ENCODE results near the gene XRCC3. TPM values are rescaled to one million over a fixed set of nuclear protein-coding genes. Genes with fewer than 3 reads are reported as not detected.
"Not testable (repeated sequence)": the region's sequence is repeated elsewhere in the genome, so short reads cannot be mapped to it uniquely, and the experiment has no call there.

Gene XRCC3
- total RNA-seq, 1 donor from 2014 or later = 5.6 TPM

DNA sequence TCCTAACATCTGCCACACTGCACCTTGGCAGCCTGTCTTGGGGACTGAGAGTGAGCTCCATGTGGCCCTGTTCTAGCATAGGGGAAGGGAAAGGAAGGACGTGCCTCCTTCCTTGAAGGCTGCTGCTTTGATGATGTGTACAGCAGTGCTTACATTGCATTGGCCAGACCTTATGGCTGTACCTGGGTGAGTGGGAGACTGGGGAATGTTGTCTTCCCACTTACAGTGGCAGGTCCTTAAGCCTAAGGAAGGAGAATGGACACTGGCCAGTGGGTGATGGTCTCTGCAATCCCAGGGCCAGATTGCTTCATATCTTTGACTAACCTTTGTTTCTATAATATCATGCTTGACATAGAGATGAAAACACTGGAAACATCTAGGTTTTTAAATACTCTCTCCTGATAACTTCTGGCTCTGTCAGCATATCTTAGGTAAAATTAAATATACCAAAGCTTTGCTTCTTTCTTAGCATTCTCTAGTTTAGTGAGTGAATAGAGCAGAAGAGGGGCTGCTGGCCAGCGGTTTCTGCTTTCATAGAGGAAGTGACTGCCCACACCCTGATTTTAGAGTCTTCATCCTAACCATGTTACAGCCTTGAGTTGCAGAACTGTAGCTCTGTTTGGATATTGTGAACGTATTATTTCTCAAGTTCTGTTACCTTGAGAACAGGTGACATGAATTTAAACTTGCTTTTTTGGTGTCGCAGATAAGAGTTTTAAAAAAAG lies 59.1 kb downstream of the XRCC3 start:
- Histone ChIP-seq H3K4me3 (no peak overlapping the region), H3K27me3 (no peaks in the 10 kb centered on the region), H3K9me3 (no peaks in the 10 kb centered on the region), H3K27ac (no peak overlapping the region), H3K4me1 (peaks cover 54% of the 10 kb centered on the region), H3K36me3 (peaks cover 69% of the 10 kb centered on the region)
- DNase-seq (no peak), ATAC-seq (peak; percentile 69)
- intact Hi-C loops (cut with DNase I) = no loop called here
- no peak for TF ChIP-seq CTCF (IDR thresholded peaks at IDR 0.05)

- intact Hi-C loops (cut with DNase I) = no loop called here
- Histone ChIP-seq H3K9me3 (no peaks in the 10 kb centered on the region), H3K27me3 (no peaks in the 10 kb centered on the region), H3K4me3 (no peak overlapping the region), H3K4me1 (peaks cover 54% of the 10 kb centered on the region), H3K27ac (no peak overlapping the region), H3K36me3 (peaks cover 53% of the 10 kb centered on the region)
- DNase-seq = no peak
- TF ChIP-seq CTCF (IDR thresholded peaks at IDR 0.05) = no peak
- peak; percentile 49 for ATAC-seq
Measured at GRCh38 chr14:103654619-103655018, 60.6 kb downstream of the XRCC3 start.

- H3K27me3 ChIP-seq = no peaks in the 10 kb centered on the region
- H3K9me3 ChIP-seq = no peaks in the 10 kb centered on the region
- no peak overlapping the region for H3K4me3 ChIP-seq
- intact Hi-C loops (cut with DNase I) = no loop called here
- no peak for ATAC-seq
- H3K27ac ChIP-seq = no peak overlapping the region
- no peak for DNase-seq
- TF ChIP-seq CTCF (IDR thresholded peaks at IDR 0.05) = no peak
- peaks cover 54% of the 10 kb centered on the region for H3K4me1 ChIP-seq
- peaks cover 45% of the 10 kb centered on the region for H3K36me3 ChIP-seq
Measured at GRCh38 chr14:103653805-103654204, 61.4 kb downstream of the XRCC3 start.

DNA sequence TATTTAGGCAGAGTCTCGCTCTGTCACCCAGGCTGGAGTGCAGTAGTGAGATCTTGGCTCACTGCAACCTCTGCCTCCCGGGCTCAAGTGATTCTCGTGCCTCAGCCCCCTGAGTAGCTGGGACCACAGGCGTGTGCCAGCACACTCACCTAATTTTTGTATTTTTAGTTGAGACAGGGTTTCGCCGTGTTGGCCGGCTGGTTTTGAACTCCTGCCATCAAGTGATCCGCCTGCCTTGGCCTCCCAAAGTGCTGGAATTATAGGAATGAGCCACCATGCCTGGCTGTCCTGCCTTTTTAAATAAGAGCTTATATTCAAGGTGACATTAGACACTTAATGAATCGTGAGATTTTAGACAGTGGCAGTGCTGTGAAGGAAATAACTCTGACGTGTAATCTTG lies 61.9 kb downstream of the XRCC3 start:
- H3K27ac ChIP-seq; H3K4me3 ChIP-seq; H3K27me3 ChIP-seq; H3K9me3 ChIP-seq; intact Hi-C loops (cut with DNase I); DNase-seq; ATAC-seq: not testable (repeated sequence)
- Histone ChIP-seq H3K36me3 (peaks cover 41% of the 10 kb centered on the region), H3K4me1 (peaks cover 54% of the 10 kb centered on the region)

GRCh38 chr14:103652806-103653205 lies 62.4 kb downstream of the XRCC3 start:
- Histone ChIP-seq H3K27ac (no peak overlapping the region), H3K4me3 (no peak overlapping the region), H3K27me3 (no peaks in the 10 kb centered on the region), H3K4me1 (peaks cover 54% of the 10 kb centered on the region), H3K9me3 (no peaks in the 10 kb centered on the region), H3K36me3 (peaks cover 35% of the 10 kb centered on the region)
- ATAC-seq (no peak), DNase-seq (no peak)
- no peak for TF ChIP-seq CTCF (IDR thresholded peaks at IDR 0.05)
- intact Hi-C loops (cut with DNase I) = no loop called here

GRCh38 chr14:103651585-103651984 lies 63.7 kb downstream of the XRCC3 start:
- Histone ChIP-seq H3K9me3 (no peaks in the 10 kb centered on the region), H3K36me3 (peaks cover 23% of the 10 kb centered on the region), H3K27me3 (no peaks in the 10 kb centered on the region), H3K27ac (no peak overlapping the region), H3K4me1 (peaks cover 50% of the 10 kb centered on the region), H3K4me3 (no peak overlapping the region)
- intact Hi-C loops (cut with DNase I) = no loop called here
- no peak for TF ChIP-seq CTCF (IDR thresholded peaks at IDR 0.05)
- DNase-seq (no peak), ATAC-seq (peak; percentile 31)
